ENCODE results near the gene CUL7.

DNA sequence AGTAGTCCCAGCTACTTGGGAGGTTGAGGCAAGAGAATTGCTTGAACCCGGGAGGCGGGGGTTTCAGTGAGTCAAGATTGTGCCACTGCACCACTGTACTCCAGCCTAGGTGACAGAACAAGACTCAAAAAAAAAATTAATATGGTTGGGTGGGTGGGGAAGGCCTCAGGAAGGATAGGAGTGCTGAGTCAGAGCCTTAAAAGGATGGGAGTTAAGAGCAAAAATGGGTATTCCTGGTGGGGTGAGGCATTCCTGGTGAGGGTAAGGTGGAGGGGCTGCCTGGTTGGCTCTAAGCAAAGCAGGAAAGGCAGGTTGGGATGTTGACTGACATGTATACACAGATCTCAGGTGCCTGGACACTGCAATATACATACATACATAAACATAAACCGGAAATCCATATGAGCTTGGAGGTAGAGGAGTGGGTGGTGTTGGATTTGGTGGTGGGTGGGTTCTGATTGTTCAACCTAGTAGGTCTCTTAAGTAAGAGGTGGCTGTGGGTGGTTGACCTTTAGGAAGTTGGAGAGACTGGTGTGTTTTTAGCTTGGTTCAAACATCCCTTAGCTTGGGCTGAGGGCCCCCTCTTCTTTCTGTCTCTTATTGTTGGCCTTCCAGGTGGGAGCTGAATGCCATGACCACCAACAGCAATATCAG, 33.5 kb downstream of the CUL7 start:
- TF ChIP-seq CTCF (IDR thresholded peaks at IDR 0.05): no peak
- TF ChIP-seq POLR2A (IDR thresholded peaks at IDR 0.05): no peak
